ENCODE measurements around the gene KNDC1. TPM values are rescaled to one million over a fixed set of nuclear protein-coding genes. Genes with fewer than 3 reads are reported as not detected.
"Not testable (repeated sequence)": the region's sequence is repeated elsewhere in the genome, so short reads cannot be mapped to it uniquely, and the experiment has no call there.

Gene KNDC1
- total and polyA plus RNA-seq, 2 of the 13 experiments (the other 11 are each of a cell fraction or from before 2014, with no cell fraction given): 0.69 TPM; not detected in 1

DNA sequence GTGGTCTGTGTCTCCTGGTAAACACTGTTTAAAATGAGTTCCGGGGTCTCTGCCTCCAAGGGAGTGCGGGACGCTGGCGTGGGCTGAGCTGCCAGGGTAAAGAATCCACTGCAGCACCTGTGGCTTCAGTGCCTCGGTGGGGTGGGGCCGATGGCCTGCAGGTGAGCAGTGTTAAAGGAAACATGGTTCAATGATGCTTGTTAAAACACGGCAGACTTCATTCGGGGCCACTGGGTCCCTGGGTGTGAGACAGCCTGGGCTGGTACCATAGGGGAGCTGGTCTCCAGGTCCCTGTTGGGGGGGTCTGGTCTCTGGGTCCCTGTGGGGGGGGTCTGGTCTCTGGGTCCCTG lies 24.9 kb upstream of the KNDC1 start:
- no TSS peak for BruUV-seq (replicated peaks)
- DNase-seq (ENCODE audit: low spot score) (no peak), FAIRE-seq (no peak), ATAC-seq (no peak; the same call in 2 of the 3 replicates)
- Histone ChIP-seq H3K9me3 (ENCODE audit: low read length) (no peaks in the 10 kb centered on the region), H3K9ac (ENCODE audit: insufficient read depth, low read depth, low read length) (no peak overlapping the region), H3K4me1 (ENCODE audit: insufficient read depth, low read length) (no peaks in the 10 kb centered on the region), H2AFZ (ENCODE audit: low read length) (no peak overlapping the region), H3K27ac (ENCODE audit: extremely low read length, insufficient read depth, low read length) (no peak overlapping the region), H3K4me3 (replicated peaks in 1 of 3; ENCODE audit: insufficient read depth in 1 of 3, low read depth in 2 of 3, low read length in 3 of 3) (no peak overlapping the region), H4K20me1 (ENCODE audit: insufficient read depth, low read length) (no peaks in the 10 kb centered on the region), H3K4me2 (ENCODE audit: low read depth, low read length) (no peak overlapping the region), H3K36me3 (replicated peaks in 1 of 2; ENCODE audit: control insufficient read depth in 1 of 2, insufficient read depth in 2 of 2, low read length in 2 of 2) (no peaks in the 10 kb centered on the region), H3K27me3 (ENCODE audit: control insufficient read depth in 1 of 2, insufficient read depth in 2 of 2, low read length in 2 of 2) (peaks cover 6 to 26% of the 10 kb centered on the region in 2 experiments; a peak in 4 of 5 replicates), H3K79me2 (ENCODE audit: insufficient read depth, low read length) (no peaks in the 10 kb centered on the region)
- WGBS (ENCODE audit: low lambda C conversion rate): no CpG with 5 or more reads among the region's 8 CpGs
- CTCF ChIA-PET (ENCODE audit: low intra/inter-chr PET ratio, low total read pairs): no interaction called here
- intact Hi-C loops (cut with micrococcal nuclease; ENCODE audit: unreplicated experiment): no loop called here
- POLR2A ChIA-PET: no interaction called here
- TF ChIP-seq ZSCAN21 (CRISPR knock-in tag; IDR thresholded peaks at IDR 0.05; ENCODE audit: borderline replicate concordance) (no peak), MTA3 (CRISPR knock-in tag; IDR thresholded peaks at IDR 0.05) (no peak)
- TF ChIP-seq, protein P1, sequence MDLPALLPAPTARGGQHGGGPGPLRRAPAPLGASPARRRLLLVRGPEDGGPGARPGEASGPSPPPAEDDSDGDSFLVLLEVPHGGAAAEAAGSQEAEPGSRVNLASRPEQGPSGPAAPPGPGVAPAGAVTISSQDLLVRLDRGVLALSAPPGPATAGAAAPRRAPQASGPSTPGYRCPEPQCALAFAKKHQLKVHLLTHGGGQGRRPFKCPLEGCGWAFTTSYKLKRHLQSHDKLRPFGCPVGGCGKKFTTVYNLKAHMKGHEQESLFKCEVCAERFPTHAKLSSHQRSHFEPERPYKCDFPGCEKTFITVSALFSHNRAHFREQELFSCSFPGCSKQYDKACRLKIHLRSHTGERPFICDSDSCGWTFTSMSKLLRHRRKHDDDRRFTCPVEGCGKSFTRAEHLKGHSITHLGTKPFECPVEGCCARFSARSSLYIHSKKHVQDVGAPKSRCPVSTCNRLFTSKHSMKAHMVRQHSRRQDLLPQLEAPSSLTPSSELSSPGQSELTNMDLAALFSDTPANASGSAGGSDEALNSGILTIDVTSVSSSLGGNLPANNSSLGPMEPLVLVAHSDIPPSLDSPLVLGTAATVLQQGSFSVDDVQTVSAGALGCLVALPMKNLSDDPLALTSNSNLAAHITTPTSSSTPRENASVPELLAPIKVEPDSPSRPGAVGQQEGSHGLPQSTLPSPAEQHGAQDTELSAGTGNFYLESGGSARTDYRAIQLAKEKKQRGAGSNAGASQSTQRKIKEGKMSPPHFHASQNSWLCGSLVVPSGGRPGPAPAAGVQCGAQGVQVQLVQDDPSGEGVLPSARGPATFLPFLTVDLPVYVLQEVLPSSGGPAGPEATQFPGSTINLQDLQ (CRISPR knock-in tag; IDR thresholded peaks at IDR 0.05): no peak
- in situ Hi-C loops (cut with HindIII; ENCODE audit: extremely low pct_ligation_motif_present, low pct_unique_long_range_greater_than_20kb): no loop called here

DNA sequence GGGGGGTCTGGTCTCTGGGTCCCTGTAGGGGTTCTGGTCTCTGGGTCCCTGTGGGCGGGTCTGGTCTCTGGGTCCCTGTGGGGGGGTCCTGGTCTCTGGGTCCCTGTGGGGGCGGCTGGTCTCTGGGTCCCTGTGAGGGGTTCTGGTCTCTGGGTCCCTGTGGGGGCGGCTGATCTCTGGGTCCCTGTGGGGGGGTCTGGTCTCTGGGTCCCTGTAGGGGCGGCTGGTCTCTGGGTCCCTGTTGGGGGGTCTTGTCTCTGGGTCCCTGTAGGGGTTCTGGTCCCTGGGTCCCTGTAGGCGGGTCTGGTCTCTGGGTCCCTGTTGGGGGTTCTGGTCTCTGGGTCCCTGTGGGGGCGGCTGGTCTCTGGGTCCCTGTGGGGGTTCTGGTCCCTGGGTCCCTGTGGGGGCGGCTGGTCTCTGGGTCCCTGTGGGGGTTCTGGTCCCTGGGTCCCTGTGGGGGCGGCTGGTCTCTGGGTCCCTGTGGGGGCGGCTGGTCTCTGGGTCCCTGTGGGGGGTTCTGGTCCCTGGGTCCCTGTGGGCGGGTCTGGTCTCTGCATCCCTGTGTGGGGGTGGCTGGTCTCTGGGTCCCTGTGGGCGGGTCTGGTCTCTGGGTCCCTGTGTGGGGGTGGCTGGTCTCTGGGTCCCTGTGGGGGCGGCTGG lies 22.4 kb upstream of the KNDC1 start:
- H3K9me3 ChIP-seq (ENCODE audit: low read length); H3K79me2 ChIP-seq (ENCODE audit: insufficient read depth, low read length); H3K27ac ChIP-seq (ENCODE audit: extremely low read length, insufficient read depth, low read length); BruUV-seq (replicated peaks); H2AFZ ChIP-seq (ENCODE audit: low read length); FAIRE-seq; in situ Hi-C loops (cut with HindIII; ENCODE audit: extremely low pct_ligation_motif_present, low pct_unique_long_range_greater_than_20kb); POLR2A ChIA-PET; H3K4me2 ChIP-seq (ENCODE audit: low read depth, low read length); ATAC-seq; H3K4me1 ChIP-seq (ENCODE audit: insufficient read depth, low read length); H3K4me3 ChIP-seq (replicated peaks in 1 of 3; ENCODE audit: insufficient read depth in 1 of 3, low read depth in 2 of 3, low read length in 3 of 3); H3K9ac ChIP-seq (ENCODE audit: insufficient read depth, low read depth, low read length); H3K36me3 ChIP-seq (replicated peaks in 1 of 2; ENCODE audit: control insufficient read depth in 1 of 2, insufficient read depth in 2 of 2, low read length in 2 of 2); H4K20me1 ChIP-seq (ENCODE audit: insufficient read depth, low read length); CTCF ChIA-PET (ENCODE audit: low intra/inter-chr PET ratio, low total read pairs); intact Hi-C loops (cut with micrococcal nuclease; ENCODE audit: unreplicated experiment); DNase-seq (ENCODE audit: low spot score): not testable (repeated sequence)
- H3K27me3 ChIP-seq (ENCODE audit: control insufficient read depth in 1 of 2, insufficient read depth in 2 of 2, low read length in 2 of 2): peaks cover 9 to 39% of the 10 kb centered on the region in 2 experiments
- WGBS (ENCODE audit: low lambda C conversion rate): no CpG with 5 or more reads among the region's 12 CpGs

Data from HepG2 (cell line).